Mammary epithelial cell (primary cell): Measurements from ENCODE around the gene AK9.

ENCODE experiments used
- EZH2 ChIP-seq: IDR thresholded peaks from 2 replicates; pipeline ENCODE4 v1.6.1; 2012; ENCODE audit warnings: low read length, inconsistent platforms, borderline replicate concordance
- TF ChIP-seq, protein P1 (sequence below), 2 donors: IDR thresholded peaks in 1 of 2; conservative IDR thresholded peaks in 1 of 2; 2 replicates each; pipeline ENCODE4 v1.5.1; 2011 to 2012; ENCODE audit warnings: inconsistent platforms in 2 of 2, low read length in 2 of 2, mild to moderate bottlenecking in 2 of 2, control low read depth in 1 of 2, low read depth in 1 of 2; ENCODE audit not compliant: insufficient read depth in 1 of 2; ENCODE audit errors: extremely low read depth in 1 of 2

DNA sequence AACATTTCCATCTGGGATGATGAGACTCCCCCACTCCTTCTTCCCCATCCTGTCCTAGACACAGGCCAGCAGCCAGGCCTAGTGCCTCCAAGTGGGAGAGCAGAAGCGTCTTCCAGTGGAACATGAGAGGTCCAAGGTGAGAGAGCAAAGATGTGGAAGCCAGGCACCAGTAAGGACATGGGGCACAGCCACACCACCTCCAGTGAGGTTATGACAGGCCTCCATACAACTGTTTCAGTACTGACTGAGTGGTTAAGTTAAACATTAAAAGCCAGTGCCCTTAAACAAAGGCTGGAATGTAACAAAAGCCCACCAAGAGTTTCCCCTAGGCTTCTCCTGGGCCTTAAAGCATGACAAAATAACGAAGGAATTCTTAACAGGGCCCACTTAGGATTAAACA is 213.3 kb downstream of the AK9 start:
- TF ChIP-seq, protein P1, sequence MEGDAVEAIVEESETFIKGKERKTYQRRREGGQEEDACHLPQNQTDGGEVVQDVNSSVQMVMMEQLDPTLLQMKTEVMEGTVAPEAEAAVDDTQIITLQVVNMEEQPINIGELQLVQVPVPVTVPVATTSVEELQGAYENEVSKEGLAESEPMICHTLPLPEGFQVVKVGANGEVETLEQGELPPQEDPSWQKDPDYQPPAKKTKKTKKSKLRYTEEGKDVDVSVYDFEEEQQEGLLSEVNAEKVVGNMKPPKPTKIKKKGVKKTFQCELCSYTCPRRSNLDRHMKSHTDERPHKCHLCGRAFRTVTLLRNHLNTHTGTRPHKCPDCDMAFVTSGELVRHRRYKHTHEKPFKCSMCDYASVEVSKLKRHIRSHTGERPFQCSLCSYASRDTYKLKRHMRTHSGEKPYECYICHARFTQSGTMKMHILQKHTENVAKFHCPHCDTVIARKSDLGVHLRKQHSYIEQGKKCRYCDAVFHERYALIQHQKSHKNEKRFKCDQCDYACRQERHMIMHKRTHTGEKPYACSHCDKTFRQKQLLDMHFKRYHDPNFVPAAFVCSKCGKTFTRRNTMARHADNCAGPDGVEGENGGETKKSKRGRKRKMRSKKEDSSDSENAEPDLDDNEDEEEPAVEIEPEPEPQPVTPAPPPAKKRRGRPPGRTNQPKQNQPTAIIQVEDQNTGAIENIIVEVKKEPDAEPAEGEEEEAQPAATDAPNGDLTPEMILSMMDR (conservative IDR thresholded peaks at IDR 0.05 in 1 of 2, IDR thresholded peaks at IDR 0.05 in 1 of 2; ENCODE audit: extremely low read depth in 1 of 2, insufficient read depth in 1 of 2, low read depth in 1 of 2, low read length in 2 of 2) = no peak
- TF ChIP-seq EZH2 = no peak
